Measurements from ENCODE around the gene DOK6.

The DOK6 gene

GRCh38 chr18:69686861-69687260 is 286.2 kb downstream of the DOK6 start:
- TF ChIP-seq CTCF (IDR thresholded peaks at IDR 0.05; ENCODE audit: control insufficient read depth, insufficient read depth, low read depth, low read length, missing control alignments), result no peak
- DNase-seq (ENCODE audit: low read depth), result peak; percentile 3
- H3K4me3 ChIP-seq (ENCODE audit: control insufficient read depth, low read depth, low read length), result no peak overlapping the region

GRCh38 chr18:69689121-69689759 is 288.6 kb downstream of the DOK6 start:
- H3K4me3 ChIP-seq (ENCODE audit: control insufficient read depth, low read depth, low read length), result no peak overlapping the region
- TF ChIP-seq CTCF (IDR thresholded peaks at IDR 0.05; ENCODE audit: control insufficient read depth, insufficient read depth, low read depth, low read length, missing control alignments), result no peak
- no peak for DNase-seq (ENCODE audit: low read depth)

GRCh38 chr18:69691008-69691760 is 290.5 kb downstream of the DOK6 start:
- no peak for TF ChIP-seq CTCF (IDR thresholded peaks at IDR 0.05; ENCODE audit: control insufficient read depth, insufficient read depth, low read depth, low read length, missing control alignments)
- DNase-seq (ENCODE audit: low read depth), result no peak
- H3K4me3 ChIP-seq (ENCODE audit: control insufficient read depth, low read depth, low read length), result no peak overlapping the region

- no peak for DNase-seq (ENCODE audit: low read depth)
- TF ChIP-seq CTCF (IDR thresholded peaks at IDR 0.05; ENCODE audit: control insufficient read depth, insufficient read depth, low read depth, low read length, missing control alignments), result no peak
- no peak overlapping the region for H3K4me3 ChIP-seq (ENCODE audit: control insufficient read depth, low read depth, low read length)
Measured at GRCh38 chr18:69697069-69697468, 296.4 kb downstream of the DOK6 start.

- H3K4me3 ChIP-seq (ENCODE audit: control insufficient read depth, low read depth, low read length), result no peak overlapping the region
- TF ChIP-seq CTCF (IDR thresholded peaks at IDR 0.05; ENCODE audit: control insufficient read depth, insufficient read depth, low read depth, low read length, missing control alignments), result no peak
- no peak for DNase-seq (ENCODE audit: low read depth)
Measured at GRCh38 chr18:69697689-69698088, 297.0 kb downstream of the DOK6 start.

GRCh38 chr18:69701305-69701704 is 300.6 kb downstream of the DOK6 start:
- no peak for DNase-seq (ENCODE audit: low read depth)
- TF ChIP-seq CTCF (IDR thresholded peaks at IDR 0.05; ENCODE audit: control insufficient read depth, insufficient read depth, low read depth, low read length, missing control alignments), result no peak
- no peak overlapping the region for H3K4me3 ChIP-seq (ENCODE audit: control insufficient read depth, low read depth, low read length)

All from AG09309 (cell line).